HG03460 (cell line): ENCODE measurements around the gene SIGLEC6.
"Not testable (repeated sequence)": the region's sequence is repeated elsewhere in the genome, so short reads cannot be mapped to it uniquely, and the experiment has no call there.

ENCODE experiments used
- ATAC-seq: cut with Tn5 transposase; IDR thresholded peaks from one replicate; pipeline ENCODE4 v1.9.1; 2021; ENCODE audit not compliant: unreplicated experiment

The SIGLEC6 gene

DNA sequence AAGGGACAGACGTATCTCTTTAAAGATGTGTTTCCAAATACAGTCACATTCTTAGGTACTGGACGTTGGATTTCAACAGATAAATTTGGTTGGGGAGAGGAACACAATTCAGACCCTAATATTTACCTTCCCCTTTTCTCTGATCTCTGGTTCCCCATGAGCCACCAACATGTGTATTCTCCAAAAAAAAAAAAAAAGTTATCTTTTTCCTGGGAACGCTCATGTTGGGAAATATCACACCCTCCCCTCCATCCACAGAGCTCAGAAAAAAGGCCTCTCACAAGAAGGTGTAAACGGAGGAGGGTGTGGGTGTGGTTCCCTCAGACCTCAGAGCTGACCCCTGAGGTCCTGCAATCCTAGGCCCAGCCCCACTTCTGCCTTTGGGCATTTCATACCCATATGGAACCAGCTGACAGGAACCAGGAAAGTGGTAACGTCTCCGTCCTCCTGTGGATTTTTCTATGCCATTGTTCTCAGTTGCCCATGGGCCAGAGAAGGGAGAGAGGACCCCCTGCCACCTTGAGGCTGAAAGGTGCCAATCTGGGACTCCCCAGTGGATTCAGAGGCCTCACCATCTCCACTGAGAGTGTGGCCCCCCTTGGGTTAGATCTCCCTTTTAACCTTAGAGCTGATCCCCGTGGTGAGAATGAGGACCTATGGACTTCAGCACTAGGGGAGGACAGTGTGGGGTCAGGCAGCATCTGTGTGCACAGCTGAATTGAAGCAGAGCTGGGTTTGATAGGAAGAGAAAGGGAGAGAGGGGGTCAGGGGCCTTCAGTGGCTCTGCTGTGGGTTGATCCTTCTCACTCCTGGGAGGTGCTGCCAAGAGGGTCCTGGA is 21.4 kb downstream of the SIGLEC6 start:
- ATAC-seq = no peak

DNA sequence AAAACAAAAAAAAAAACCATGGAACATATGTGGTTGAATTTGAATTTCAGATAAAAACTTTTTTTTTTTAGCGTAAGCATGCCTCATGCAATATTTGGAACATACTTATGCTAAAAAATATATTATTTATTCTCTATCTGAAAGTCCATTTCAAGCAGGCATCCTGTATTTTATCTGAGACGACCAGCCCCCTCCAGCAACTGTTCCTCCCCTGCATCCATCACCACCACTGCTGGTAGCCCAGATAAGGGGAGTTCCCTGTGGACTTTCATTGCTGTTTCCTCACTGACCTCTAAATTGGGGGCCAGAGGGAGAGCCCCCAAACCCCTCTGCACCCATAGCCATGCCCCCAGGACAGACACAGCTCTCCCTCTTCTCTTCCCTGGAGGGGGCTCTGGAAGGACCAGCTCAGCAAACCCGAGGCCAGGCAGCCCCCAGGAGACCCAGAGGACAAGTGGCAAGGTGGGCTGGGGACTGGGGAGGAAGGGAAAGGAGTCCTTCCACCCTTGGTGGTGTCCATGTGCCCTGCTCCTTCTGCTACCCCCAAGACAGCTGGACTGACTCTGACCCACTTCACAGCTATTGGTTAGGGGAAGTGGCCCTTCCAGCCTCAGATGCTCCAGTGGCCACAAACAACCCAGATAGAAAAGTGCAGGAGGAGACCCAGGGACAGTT is 23.3 kb downstream of the SIGLEC6 start:
- ATAC-seq = no peak

DNA sequence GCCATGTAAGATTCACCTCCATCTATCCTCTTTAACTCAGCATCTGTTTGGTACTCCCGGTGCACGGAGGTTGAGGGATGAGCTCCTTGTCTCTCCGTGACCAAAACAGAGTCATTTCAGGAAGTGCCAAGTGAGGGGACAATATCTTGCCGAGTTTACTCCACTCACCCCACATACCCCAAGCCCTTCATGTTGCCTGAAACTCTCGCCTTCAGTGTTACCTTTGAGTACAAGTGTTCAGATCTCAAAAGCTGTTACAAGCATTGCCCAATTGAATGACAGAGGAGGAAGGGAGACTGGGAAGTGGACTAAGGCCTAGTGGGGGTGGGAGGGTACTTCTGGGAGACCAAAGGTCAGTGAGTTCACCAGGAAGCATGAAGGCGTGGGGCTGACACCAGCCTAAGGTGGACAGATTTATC is 23.8 kb downstream of the SIGLEC6 start:
- no peak for ATAC-seq

DNA sequence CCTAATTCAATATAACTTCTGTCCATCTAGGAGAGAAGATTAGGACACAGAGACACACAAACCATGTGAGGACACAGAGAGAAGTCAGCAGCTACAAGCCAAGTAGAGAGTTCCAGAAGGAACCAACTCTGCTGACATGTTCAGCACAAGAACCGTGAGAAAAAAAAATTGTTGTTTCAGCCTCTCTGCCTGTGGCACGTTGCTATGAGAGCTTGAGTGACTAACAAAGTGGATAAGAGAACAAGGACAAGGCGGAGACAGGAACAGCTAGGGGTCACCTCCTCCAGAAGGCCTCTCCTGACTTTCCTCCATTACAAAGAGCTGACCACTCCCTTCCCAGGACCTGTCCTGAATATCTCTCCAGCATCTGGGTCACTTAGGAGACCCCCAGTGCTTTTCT is 24.3 kb downstream of the SIGLEC6 start:
- no peak for ATAC-seq

DNA sequence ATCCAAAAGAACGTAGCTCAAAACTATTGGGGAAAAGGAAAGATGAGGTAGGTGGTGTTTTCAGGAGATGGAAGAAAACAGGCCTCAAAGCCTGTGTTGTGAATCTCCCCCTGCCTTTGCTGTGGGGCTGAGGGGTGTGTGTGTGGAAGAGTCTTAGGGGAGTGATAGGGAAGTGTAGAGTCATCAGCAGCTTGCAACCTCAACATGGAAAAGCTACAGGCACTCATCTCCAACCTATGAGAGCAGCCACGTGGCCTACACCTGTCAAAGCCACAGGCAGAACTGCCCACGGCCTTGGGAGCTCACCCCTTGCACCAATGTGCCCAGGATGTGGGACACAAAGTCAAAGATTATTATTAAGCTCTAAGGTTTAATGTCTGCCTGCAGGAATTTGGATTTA is 25.6 kb downstream of the SIGLEC6 start:
- ATAC-seq = no peak

DNA sequence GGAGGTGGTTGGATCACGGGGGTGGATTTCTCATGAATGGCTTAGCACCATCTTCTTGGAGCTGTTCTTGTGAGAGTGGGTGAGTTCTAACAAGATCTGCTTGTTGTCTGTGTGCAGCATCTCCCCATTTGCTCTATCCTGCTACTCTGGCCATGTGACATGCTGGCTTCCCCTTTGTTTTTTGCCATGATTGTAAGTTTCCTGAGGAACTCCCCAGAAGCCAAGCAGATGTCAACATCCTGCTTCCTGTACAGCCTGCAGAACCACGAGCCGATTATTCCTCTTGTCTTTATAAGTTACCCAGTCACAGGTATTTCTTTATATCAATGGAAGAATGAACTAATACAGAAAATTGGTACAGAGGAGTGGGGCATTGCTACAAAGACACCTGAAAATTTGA is 27.6 kb downstream of the SIGLEC6 start:
- no peak for ATAC-seq

DNA sequence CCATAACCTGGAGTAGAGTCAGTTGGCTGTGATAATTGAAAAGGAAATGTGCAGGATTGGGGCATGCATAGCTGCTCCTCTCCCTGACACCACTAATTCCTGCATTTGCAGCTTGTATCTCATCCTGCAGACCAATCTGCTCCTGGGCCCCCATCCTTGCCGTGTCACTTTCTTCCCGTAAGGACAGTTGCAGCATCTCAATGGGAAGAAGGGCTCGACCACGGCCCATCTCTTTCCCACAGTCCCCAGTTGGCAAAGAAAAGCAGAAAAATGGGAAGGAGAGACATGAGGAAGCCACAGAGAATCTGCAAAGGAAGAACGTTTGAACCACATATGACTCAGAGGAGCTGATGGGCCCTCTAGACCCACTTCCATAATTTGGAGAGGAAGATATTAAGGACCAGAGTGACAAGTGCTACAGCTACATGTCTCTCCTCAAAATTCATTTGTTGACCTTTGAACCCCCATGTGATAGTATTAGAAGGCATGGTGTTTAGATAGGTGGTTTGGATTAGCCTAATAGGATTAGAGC is 28.1 kb downstream of the SIGLEC6 start:
- no peak for ATAC-seq

DNA sequence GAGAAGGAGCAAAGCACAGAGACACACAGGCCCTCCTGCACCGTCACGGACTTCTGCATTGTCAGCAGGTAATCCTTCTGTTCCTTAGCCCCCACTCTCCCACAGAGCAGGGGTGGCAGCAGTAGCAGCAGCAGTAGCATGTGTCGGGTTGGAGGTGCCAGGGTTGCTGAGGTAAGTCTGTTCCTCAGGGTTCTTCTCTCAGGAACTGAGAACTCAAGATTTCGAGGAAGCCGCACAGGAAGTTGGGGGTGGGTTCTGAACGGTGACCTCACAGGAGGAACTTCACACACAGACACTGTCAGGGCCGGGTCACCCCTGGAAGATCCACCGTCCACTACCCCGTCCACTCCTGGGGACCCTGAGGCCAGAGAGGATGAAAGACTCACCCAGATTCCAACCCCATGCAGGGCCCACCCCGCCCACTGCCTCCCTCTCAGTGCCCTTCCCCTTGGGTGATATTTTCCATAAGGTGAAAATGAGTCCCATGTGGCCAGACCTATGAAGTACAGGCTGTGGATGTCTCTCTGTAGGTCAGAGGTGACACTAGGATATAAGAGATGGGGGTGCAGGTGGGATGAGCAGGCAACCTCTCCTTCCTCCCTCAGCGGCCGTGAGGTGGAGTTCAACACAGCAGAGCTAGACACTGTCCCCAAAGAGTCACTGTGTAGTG is 29.7 kb downstream of the SIGLEC6 start, which contains the start of gene SIGLEC12:
Gene SIGLEC12, minus strand, starts transcription at position 207 of the 670 bp plus-strand sequence. Its CDS starts 67 bp downstream, at position 140.
- ATAC-seq = no peak

DNA sequence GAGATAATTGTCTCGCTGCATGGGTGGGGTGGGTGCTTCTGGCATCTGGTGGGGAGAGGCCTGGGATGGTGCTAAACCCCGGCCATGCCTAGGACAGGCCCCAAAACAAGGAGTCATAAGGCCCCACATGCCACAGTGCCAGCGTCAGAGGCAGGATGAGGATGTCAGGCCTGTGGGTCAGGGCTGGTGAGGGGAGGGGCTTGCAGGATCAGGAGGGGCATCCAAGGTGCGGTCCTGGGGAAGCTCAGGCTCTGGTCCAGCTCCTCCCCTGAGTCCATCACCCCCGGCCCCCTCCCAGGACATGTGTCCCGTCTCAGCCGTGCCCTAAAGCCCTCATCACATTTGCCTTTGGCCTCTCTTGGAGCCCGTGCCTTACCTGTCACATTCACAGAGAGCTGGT is 30.5 kb downstream of the SIGLEC6 start:
- not testable (repeated sequence) for ATAC-seq

DNA sequence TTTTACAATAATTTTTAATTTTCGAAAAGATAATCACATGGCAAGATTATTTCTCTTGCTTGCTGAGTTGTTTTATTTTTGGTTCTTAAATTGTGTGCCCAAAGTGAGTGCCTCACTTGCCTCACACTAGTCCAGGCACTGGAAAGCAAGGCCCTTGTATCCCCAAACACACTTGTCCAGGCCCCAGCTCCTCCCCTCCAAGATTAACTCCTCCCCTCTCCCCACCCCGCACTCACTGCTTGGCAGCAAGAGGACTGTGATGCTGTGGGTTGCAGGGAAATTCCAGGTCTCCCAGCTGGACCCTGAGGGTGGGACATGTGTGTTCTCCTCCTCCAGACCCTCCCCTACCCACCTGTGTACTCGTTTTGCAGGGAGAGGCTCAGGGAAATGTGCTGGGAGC is 33.8 kb downstream of the SIGLEC6 start:
- ATAC-seq = no peak

DNA sequence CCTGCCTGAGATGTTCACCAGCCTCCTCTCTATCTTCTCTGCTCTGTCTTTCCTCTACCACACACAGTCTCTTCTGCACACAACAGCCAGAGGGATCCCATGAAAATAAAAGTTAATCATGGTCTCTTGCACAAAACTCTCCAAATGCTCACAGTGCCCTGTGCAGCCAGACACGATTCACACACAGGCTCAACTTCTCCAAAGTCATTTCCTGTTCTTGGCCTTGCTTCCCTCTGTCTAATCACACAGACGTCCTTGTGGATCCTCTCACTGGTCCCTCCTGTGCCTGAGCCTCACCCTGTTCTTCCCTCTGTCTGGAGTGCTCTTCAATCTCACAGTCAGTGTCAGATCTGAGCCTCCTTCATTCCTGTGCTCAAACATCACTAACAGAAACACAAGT is 37.7 kb downstream of the SIGLEC6 start:
- no peak for ATAC-seq

DNA sequence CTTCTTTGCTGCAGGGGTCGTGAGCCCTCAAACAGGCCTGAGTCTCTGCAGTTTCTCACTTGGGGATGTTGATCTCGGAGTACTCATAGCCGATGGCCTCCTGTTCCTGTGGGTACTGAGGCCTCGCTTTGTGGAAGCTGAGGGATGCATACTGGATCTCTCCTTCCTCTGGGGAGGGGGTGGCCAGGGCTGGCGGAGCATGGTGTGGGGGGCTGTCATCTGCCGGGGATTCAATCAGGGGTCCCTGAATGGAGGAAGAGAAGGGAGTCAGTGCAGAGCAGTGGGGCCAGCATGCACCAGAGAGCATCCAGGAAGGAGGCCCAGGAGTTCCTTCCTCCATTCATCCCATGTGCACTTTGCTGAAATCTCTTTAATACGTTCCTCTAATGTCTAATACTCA is 39.9 kb downstream of the SIGLEC6 start:
- no peak for ATAC-seq

DNA sequence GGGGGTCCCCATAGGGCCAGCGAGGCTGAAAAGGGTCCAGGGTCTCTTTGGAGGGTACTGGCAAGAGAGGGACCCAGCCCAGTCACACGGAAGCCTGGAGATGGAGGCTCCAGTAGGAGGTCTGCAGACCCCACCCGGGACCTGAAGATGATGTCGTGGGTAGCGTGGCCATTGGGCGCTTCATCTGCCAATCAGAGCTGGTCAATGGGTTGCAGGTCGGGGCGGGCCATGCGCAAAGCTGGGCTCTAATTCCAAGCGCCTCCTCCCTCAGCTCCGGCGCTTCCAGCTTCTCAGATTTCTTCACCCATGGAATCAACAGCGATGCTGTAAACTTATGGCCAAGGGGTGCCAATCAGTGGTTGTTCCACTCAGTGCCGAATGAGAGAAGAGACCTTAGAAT is 40.8 kb downstream of the SIGLEC6 start:
- ATAC-seq = no peak

DNA sequence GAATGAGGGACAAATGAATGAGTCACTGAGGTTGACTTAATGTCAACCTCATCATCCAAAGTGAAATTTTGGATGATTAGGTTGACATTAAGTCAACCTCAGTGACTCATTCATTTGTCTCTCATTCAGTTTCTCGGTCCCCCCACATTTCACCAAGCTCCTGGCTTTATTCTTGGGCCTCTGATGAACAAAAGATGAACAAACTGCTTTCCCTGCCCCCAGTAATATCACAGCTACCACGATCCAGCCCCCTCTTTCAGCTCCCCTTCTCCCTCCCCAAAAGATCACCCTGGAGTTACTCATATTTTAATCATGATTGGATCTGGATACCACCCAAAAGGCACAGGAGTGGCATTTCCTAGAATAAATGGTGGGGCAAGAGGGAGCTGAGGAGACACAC is 42.4 kb downstream of the SIGLEC6 start:
- no peak for ATAC-seq

DNA sequence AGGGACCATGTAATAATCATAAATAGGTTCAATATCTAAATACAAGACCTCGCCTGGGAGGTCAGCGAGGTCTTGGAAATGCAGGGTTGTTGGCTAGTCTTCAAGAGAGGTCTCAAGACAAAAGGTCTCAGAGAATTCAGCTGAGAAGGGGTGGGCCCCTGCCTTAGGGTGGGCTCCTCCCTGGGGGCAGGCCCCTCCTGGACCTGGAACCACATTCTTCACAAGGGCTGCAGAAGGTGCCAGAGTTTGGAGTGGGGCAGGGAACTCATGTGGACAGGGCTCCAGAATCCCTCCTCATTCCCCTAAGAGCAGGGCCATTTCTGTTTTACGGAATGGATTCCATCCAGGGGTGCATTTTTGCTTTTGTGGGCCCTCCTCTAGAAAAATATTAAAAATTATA is 43.0 kb downstream of the SIGLEC6 start:
- ATAC-seq = no peak

DNA sequence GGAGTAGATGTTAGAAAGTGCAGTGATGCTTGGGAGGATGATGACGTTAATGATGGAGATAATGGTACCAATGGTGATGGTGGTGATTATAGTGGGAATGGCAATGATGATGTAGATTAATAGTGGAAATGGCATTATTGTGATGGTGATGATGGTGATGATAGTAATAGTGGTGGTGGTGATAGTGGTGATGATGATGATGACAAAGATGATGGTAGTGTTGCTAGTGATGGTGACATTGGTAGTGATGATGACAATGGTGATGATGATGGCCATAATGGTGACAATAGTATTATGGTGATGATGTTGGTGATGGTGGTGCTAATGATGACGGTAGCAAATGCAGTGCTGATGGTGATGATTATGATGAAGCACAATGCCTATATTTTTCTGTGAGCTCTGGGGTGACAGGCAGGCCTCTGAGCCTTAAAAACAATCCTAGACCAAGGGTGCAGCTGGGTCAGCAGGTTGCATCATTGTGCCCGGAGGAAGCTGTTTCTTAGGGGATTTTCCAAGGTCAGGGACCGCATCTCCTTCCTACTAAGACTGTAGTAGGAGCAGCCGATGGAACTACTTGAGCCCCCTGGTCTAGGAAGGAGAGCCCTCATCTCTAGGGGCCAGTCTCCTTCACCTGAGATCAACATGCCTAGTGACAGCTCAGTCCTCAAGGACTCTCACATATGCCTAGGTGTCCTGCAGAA is 45.4 kb downstream of the SIGLEC6 start:
- no peak for ATAC-seq

DNA sequence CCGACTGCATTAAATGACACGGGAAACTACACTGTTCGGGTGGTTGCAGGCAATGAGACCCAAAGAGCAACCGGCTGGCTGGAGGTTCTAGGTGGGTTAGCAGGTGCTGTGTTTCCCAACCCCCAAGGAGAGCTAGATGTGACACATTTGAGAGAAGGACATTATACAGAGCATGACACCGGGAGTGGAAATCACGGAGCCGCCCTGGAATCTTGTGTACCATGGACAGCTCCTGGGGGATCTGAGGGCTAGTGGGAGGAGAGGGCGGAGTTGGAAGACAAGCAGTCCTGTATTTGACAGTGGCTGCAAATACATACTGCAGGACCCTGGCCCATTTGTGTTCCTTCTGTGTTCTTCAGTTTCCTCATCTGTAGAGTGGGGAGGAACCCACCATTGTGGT is 50.9 kb downstream of the SIGLEC6 start:
- ATAC-seq = no peak

DNA sequence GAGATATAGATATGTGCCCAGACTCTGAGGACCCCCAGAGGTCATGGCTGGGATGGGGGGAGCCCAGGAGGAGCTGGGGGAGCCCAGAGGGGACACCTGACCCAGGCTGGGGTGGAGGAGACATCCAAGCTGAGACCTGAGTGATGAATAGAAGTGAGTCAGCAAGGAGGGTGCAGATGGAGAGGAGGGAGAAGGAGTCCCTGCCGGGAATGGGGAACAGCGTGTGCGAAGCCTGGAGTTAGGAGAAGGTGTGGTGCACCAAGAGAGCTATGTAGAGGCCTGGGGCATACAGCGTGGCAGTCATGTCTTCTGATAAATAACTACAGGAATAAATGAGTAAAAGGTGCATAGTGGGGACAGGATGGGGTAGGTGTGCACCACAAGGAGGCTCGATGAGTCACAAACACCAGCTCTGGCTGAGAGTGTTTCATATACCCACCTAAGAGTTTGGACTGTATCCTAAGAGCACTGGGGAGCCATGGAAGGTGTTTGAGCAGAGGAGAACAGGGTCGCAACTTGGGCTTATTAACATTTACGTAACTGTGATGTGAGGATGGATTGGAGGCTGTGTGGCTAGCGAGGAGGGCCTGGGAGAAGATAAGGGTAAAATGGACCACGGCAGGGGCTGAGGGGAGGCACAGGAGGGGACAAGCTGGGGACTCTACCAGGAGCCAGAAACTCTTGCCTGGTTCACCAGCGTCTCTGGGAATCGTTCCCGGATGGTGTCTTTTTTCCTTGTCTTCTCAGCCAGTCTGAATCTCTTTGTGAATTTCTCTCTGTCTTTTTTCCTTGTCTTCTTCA is 51.7 kb downstream of the SIGLEC6 start:
- no peak for ATAC-seq

DNA sequence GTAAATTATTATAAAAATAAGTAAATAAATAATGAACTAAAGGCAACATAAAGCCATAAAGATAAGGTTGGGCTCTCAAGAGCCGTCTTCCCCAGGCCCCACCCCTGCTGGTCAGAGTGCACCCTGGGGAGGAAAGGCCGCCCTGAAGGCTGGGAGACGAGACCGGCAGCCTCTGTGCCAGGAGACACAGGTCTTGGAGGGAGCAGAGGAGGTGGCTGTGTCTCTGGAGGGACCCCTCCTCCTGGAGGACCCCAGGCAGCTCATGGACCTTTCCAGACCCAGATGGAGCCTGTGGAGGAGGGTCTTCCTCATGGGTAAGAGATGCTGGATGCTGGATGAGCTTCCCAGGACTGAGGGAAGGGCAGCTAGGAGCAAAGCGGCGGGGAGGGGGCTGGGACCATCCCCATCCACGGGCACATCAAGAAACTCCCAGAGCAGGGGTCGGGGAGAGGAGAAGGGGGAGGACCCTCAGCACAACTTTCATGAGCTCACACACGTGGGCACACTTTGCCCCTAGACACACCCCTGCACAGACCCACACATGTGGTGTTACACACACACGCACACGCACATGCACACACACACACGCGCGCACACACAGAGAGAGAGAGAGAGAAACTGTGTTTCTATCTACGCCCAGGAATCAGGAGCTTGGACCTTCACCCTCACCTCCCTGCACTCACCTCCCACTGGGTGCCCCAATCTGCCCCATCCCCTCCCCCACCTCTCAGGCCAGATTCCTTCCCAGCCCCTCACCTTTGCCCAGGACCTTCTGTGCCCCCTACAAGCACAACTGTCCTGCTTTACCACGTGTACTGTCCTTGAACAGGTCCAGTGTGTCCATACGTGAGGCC is 52.9 kb downstream of the SIGLEC6 start, which contains the start of gene CEACAM18:
Gene CEACAM18, plus strand, starts transcription at position 159 of the 854 bp plus-strand sequence.
- ATAC-seq = no peak
